Measurements from ENCODE around the gene ROGDI. TPM values are rescaled to one million over a fixed set of nuclear protein-coding genes. Genes with fewer than 3 reads are reported as not detected.

Gene ROGDI
- total and polyA plus RNA-seq, 2 of the 13 experiments (the other 11 are each of a cell fraction or from before 2014, with no cell fraction given) = 19.2 to 42.1 TPM

GRCh38 chr16:4846901-4847773, 44.7 kb upstream of the ROGDI start, which contains the start of the genes GLYR1 and UBN1 (continued):
- no peak for TF ChIP-seq RFXANK (CRISPR knock-in tag; IDR thresholded peaks at IDR 0.05)
- TF ChIP-seq GMEB2 (CRISPR knock-in tag; IDR thresholded peaks at IDR 0.05; ENCODE audit: low read depth) = peak; percentile 47; the same call in 1 of the 2 replicates
- no peak for TF ChIP-seq HHEX (CRISPR knock-in tag; IDR thresholded peaks at IDR 0.05)
- no peak for TF ChIP-seq ZBTB39 (CRISPR knock-in tag; IDR thresholded peaks at IDR 0.05)
- no peak for TF ChIP-seq ZNF326 (CRISPR knock-in tag; IDR thresholded peaks at IDR 0.05; ENCODE audit: borderline replicate concordance)
- TF ChIP-seq ZSCAN21 (CRISPR knock-in tag; IDR thresholded peaks at IDR 0.05; ENCODE audit: borderline replicate concordance) = no peak
- TF ChIP-seq ZNF704 (CRISPR knock-in tag; IDR thresholded peaks at IDR 0.05; ENCODE audit: borderline replicate concordance) = no peak; the same call in 1 of the 2 replicates
- TF ChIP-seq HMG20B (CRISPR knock-in tag; conservative IDR thresholded peaks at IDR 0.05) = no peak
- no peak for TF ChIP-seq HMGXB3 (CRISPR knock-in tag; IDR thresholded peaks at IDR 0.05; ENCODE audit: borderline replicate concordance)
- TF ChIP-seq SALL2 (CRISPR knock-in tag; IDR thresholded peaks at IDR 0.05) = no peak; the same call in none of the 2 replicates
- TF ChIP-seq TOE1 (CRISPR knock-in tag; IDR thresholded peaks at IDR 0.05) = no peak
- no peak for TF ChIP-seq AHDC1 (CRISPR knock-in tag; IDR thresholded peaks at IDR 0.05; ENCODE audit: borderline replicate concordance)
- no peak for TF ChIP-seq PHF5A (CRISPR knock-in tag; IDR thresholded peaks at IDR 0.05; ENCODE audit: low read depth, unreplicated experiment)
